Measurements from ENCODE around the gene SND1. TPM values are rescaled to one million over a fixed set of nuclear protein-coding genes. Genes with fewer than 3 reads are reported as not detected.

Gene SND1
- total RNA-seq, 6 experiments from 2014 or later: 77.5 to 150 (median 126) TPM

DNA sequence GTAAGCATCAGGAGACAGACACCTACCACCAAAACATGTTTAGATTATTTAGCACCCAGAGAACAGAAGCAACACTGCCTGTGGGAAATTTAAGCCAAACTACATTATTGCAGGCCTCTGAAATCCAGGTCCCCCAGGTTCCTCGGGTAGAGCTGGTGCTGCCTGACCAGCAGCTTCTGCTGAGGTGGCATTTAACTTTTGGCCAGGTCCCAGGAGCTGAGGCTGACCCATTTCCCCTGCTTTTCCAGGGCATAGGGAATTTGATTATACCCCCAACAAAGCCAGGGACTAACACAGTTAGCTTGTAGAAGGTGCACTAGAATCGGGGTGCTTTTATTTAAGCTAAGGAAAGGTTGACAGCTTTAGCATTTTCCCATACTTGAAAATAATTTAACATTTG is 374.6 kb downstream of the SND1 start:
- no peaks in the 10 kb centered on the region for H3K9me3 ChIP-seq
- DNase-seq: peak in 1 of 3 donors; percentile 66
- H3K27me3 ChIP-seq: no peaks in the 10 kb centered on the region
- H3K36me3 ChIP-seq: no peaks in the 10 kb centered on the region
- TF ChIP-seq CTCF (IDR thresholded peaks at IDR 0.05) (no peak), POLR2A (IDR thresholded peaks at IDR 0.05) (no peak)
- peaks cover 0 to 33% (median 2%) of the 10 kb centered on the region in 4 donors for H3K4me1 ChIP-seq
- WGBS (ENCODE audit: insufficient coverage, low coverage, low lambda C conversion rate, missing lambda C conversion rate): 33% methylated on average over 2 of the region's 2 CpGs
- intact Hi-C loops (cut with DNase I): no loop called here
- H3K4me3 ChIP-seq: no peak overlapping the region
- ATAC-seq: peak; percentile 12 to 46 (median 30)
- H3K27ac ChIP-seq: no peak overlapping the region

DNA sequence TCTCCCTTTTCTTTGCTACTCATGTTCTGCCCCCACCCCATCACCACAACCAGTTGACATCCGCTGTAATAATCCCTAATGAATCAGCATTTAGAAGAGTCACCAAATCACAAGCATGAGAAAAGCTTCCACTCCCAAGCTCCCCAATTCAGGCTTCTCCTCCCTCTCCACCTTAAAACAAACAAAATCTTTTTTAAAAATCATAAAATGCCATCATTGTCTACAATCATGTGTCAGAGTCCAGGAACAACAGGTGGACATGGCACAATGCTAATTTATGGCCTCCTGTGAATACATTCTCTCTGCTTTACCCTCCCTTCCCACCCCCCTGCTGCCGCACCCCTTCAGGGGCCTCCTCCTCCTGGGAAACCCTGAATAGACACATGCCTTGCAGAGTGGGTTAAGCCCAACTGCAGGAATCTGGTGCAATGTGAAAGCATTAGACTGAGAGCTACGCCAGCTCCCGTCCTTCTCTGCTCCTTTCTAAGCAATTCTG is 375.5 kb downstream of the SND1 start:
- H3K27me3 ChIP-seq: no peaks in the 10 kb centered on the region
- peaks cover 0 to 33% (median 2%) of the 10 kb centered on the region in 4 donors for H3K4me1 ChIP-seq
- intact Hi-C loops (cut with DNase I): no loop called here
- no peaks in the 10 kb centered on the region for H3K36me3 ChIP-seq
- 82% methylated on average over 4 of the region's 4 CpGs for WGBS (ENCODE audit: insufficient coverage, low coverage, low lambda C conversion rate, missing lambda C conversion rate)
- TF ChIP-seq CTCF (IDR thresholded peaks at IDR 0.05): no peak
- no peak for TF ChIP-seq POLR2A (IDR thresholded peaks at IDR 0.05)
- H3K4me3 ChIP-seq: peak overlapping the region in 1 of 3 donors; percentile 17
- H3K27ac ChIP-seq: no peak overlapping the region
- ATAC-seq: no peak
- H3K9me3 ChIP-seq: no peaks in the 10 kb centered on the region
- DNase-seq: no peak

DNA sequence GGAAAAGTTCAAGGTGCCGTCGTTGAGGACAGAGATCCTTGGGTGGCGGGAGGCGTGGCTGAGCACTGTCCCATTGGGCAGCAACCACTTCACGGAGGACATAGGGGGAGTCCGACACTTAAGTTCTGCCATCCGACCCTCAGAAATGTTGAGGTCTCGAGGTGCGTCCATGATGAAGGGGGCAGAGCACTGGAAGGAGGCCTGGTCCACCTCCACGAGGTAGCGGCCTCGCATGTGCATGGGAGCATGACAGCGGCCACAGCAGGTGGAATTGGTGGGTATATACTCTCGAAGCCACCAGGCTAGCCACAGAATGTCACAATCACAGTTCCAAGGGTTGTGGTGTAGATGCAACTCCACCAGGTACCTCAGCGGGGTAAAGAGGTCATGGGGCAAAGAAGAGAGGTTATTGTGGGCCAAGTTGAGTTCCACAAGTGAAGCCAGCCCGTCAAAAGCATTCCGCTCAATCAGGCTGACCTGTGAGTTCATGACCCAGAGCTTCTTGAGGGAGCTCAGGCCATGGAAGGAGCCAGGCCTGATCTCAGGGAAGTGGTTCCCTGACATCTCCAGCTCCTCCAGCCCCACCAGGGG is 377.5 kb downstream of the SND1 start:
- ATAC-seq (peak in 3 of 4 donors; percentile 27 to 65 (median 62)), DNase-seq (peak in 1 of 3 donors; percentile 54)
- Histone ChIP-seq H3K9me3 (no peaks in the 10 kb centered on the region), H3K27ac (no peak overlapping the region), H3K4me3 (no peak overlapping the region), H3K4me1 (peaks cover 0 to 30% (median 2%) of the 10 kb centered on the region in 4 donors), H3K27me3 (no peaks in the 10 kb centered on the region), H3K36me3 (no peaks in the 10 kb centered on the region)
- TF ChIP-seq POLR2A (IDR thresholded peaks at IDR 0.05): no peak
- intact Hi-C loops (cut with DNase I): no loop called here
- 84% methylated on average over 12 of the region's 17 CpGs for WGBS (ENCODE audit: insufficient coverage, low coverage, low lambda C conversion rate, missing lambda C conversion rate)

- Histone ChIP-seq H3K27me3 (no peaks in the 10 kb centered on the region), H3K4me1 (peaks cover 0 to 29% (median 2%) of the 10 kb centered on the region in 4 donors), H3K36me3 (no peaks in the 10 kb centered on the region), H3K4me3 (peak overlapping the region in 1 of 3 donors; percentile 7), H3K9me3 (no peaks in the 10 kb centered on the region), H3K27ac (no peak overlapping the region)
- DNase-seq (no peak), ATAC-seq (no peak)
- 93% methylated on average over 9 of the region's 21 CpGs for WGBS (ENCODE audit: insufficient coverage, low coverage, low lambda C conversion rate, missing lambda C conversion rate)
- TF ChIP-seq POLR2A (IDR thresholded peaks at IDR 0.05) (no peak), CTCF (IDR thresholded peaks at IDR 0.05) (no peak)
- intact Hi-C loops (cut with DNase I): no loop called here
These were observed 378.3 kb downstream of the SND1 start for GRCh38 chr7:128030263-128030653.

Measured in right lobe of liver (tissue), 6 donors.